GM18502 (cell line): ENCODE results near the gene PODXL2.
A peak's percentile ranks its signal among the peaks of the same experiment; 100 is the strongest.

Source experiments
- ATAC-seq: cut with Tn5 transposase; IDR thresholded peaks from one replicate; pipeline ENCODE4 v1.9.1; 2021; ENCODE audit warnings: mild to moderate bottlenecking; ENCODE audit not compliant: unreplicated experiment, poor library complexity

Gene PODXL2

DNA sequence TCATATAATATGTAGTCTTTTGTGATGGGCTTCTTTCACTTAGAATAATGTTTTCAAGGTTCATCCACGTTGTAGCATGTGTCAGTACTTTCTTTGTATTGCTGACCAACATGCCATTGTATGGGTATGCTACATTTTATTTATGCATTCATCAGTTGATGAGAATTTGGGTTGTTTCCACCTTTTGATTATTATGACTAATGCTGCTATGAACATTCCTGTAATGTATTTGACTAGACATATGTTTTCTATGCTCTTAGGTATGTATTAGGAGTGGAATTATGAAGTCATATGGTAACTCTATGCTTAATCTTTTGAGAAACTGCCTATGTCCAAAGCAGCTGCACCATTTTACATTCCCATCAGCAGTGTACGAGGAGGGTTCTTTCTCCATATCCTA lies 3.2 kb upstream of the PODXL2 start:
- ATAC-seq: no peak

DNA sequence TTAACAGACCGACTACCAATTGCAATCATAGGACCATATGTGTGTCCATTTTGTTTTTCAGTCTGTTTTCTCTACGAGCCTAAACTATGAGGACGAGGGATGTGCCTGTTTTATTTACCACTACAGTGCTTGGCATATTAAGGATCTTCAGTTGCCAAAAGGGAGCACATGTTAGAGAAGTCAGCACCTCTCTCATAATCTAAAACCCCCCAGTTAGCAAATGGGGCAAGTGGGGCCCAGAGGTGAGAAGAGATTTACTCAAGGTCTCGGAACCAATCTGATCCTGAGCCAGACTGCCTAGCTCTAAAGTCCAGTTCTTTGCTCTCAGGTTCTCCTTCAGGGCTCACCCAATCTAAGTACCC lies 578 bp upstream of the PODXL2 start:
- ATAC-seq: no peak

DNA sequence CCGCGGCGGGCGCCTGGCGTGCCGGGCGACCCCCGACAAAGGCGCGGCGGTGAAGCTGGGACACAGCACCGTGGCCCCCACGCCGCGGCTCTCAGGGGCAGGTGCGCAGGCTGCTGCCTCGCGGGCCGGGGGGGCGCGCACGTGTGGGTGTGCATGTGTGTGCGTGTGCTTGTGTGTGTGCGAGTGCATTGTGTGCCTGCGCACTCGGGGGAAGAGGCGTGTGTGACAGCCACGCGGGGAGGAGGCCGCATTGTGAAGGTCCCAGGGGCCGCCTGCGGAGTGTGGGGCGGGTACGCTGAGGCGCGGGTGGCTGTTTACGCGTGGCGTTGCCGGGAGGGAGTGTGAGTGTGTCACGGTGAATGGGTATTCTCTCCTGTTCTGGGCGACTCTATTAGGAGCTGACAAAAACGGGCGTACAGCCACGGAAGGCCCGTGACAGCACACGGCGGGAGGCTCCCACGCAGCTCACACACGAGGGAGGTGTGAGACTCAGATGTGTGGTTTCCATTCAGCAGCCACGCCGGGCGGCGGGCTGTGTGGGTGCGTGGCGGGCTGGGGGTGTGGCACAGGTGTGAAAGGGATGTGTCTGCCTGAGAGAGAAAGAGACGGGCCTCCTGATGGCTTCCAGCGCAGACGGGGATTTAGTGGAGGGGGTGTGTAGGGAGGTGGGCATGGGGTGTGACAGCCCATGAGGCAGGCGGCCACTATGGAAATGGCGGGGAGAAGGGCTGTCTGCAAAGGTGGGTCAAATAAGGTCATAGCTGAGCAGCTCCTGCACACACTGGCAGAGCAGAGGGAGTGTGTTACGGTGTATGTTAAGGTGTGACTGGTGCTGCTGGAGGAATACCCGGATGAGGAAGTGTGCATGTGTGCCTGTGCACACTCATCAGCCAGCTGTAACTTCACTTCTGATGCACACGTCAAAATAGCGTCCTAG lies 750 bp downstream of the PODXL2 start:
- ATAC-seq: peak; percentile 20

DNA sequence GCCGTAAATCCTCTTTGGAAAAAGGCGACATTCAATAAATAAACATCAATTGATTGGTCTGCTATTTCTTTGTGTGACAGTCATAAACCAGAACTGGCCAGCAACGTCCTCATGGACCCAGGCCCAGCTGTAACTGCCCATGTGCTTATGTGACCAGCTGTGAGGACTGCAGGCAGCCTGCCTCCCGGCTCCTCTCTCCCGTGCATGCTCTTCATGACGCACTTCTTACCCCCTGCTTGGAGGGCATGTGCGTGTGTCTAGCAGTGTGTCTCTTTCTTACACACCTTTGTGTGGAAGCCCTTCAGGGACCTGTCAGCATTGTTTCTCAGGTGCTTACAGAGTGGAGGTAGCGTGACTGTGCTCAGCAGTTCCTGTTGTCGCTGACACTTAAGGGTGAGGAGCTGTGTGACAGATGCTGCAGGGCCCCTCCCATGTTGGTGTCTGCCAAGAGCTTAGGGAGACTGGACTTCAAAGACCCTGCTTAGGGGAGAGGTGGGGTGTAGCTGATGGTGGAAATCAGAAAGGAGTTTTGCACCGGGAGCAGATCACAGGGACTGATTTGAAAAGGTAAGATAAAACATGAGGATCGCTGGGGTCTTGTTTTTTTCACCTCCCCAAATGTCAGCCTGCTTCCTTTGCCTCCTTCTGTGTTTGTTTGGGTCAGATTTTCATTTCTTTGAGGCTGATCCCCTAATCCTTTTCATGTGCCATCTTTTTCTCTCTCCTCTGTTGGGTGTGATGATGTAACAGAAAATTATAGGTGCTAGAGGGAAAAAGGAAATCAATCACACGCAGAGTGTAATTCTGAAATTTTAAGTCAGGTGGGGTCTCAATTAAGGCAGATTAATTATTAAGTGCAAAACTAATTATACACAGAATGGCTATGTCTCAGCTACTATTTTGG lies 2.1 kb downstream of the PODXL2 start:
- no peak for ATAC-seq

DNA sequence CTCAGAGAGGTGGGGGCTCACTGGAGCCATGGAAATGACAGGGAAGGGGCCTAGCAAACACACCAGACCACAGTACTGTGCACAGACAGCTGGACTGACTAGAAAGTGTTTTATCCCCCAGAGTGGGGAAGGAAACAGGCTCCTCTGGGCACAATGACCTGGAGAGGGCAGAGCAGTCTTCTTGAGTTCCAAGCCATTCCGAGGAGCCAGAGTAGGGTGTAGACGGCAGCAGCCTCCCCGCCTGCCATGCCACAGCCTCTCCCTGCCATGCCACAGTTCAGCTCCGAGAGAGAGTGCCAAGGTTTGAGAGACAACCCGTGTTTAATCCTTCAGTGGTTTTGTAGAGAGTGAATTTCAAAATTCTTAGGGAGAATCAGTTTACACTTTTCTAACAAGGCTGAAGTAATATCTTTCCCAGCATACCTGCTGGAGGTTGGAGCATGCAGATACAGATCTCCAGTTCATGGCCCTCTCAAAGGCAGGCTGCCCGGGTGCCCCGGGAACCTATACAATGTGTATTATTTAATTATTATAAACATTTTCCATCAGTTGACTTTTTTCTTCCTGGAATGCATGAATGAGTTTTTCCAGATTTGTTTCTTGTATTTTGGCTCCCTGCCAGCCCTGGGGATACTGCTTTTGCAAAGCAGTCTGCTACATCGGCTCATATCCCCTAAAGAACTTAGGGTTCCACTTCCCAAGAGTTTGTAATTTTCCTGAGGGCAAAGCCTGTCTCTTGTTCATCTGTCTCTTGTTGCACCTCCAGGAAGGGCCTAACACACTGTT lies 3.2 kb downstream of the PODXL2 start:
- ATAC-seq: no peak

DNA sequence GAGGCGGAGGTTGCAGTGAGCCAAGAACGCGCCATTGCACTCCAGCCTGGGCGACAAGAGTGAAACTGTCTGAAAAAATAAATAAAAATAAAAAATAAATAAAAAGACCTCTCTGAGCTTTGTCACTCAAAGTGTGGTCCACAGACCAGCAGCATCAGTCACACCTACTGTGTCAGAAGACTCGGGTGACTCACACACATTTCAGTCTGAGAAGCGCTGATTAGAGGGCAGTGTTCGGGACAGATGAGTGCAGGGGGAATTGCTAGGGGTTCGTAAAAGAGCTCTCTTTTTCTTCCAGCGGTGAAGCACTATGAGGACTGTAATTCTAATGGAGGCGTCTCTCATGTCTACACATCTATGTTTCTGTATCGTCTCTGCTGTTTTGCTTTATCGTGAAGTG lies 5.7 kb downstream of the PODXL2 start:
- ATAC-seq: no peak

DNA sequence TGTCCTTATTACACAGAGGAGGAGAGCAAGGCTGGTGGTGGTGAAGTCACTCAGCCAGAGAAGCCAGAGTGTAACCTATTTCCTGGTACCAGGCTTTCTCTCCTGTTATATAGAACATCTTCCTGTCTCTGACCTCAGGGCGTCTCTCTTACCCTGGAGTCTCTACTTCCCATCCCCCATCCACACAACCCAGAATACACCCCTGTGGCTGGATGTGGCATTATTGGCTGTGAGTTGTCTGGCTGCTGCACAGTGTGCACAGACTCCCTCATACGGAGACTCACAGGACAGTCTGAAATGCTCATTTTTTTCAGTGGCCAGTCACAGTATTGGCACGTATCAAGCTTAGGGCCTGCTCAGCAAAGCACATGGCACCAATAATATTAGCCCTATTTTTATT lies 8.6 kb downstream of the PODXL2 start:
- no peak for ATAC-seq

DNA sequence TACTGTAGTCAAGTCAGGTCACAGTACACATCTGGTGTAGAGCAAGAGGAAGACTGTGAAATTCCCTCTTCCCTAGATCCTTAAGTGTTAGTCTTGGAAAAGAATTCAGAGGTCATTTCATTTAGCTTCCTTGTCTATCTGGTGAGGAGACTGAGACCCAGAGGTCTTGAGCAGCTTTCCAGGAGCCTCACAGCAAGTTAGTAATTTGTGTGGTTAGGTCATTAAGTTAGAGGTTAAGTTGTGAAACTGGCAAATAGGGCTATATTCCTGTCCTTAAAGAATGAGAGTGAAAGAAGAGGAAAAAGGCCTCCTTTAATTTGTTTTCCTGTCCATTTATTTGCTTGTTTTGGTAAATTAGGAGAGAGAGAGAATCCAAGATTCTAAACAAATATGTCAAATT lies 9.0 kb downstream of the PODXL2 start:
- ATAC-seq: no peak

DNA sequence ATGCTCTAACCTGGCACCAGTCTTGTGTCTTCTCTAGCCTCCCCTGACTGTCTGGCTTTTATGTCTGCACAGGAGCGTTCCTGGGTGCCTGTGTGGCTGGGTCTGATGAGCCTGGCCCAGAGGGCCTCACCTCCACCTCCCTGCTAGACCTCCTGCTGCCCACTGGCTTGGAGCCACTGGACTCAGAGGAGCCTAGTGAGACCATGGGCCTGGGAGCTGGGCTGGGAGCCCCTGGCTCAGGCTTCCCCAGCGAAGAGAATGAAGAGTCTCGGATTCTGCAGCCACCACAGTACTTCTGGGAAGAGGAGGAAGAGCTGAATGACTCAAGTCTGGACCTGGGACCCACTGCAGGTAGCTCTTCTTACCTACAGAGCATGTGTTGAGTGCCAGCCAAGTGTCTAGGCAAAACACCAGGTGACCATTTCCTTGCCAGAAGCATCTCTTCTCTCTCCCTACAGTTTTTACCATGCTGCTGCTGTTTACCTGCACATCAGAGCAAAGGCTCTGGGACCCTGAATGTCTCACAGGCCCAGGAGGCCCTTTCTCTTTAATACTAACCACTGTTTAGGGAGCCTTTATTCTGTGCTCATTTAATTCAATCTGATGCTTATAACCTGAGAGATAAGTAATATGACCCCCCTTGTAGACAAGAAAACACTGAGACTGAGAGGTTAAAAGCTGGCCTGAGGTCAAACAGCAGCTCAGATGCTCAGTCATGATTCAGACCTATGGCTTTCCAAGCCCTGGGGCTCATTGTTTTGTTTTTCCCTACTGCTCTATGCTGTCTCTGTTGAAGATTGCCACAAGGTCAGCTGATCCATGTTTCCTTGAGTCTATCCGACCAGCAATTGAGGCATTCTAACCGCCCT lies 10.4 kb downstream of the PODXL2 start:
- no peak for ATAC-seq

DNA sequence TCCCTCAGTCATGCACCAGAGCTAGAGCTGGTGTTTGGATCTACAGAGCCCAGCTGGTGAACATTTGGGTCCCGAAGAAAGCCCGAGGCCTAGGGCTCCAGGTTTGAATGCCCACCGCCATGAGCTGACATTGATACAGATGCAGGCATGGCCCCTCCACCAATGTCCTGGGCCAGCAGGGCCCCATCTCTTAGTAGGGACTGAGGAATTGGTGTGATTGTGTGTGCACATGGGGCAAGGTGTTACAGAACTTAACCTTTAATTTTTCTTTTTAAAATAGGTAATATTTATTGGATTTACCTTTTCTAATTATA lies 11.0 kb downstream of the PODXL2 start:
- ATAC-seq: no peak

DNA sequence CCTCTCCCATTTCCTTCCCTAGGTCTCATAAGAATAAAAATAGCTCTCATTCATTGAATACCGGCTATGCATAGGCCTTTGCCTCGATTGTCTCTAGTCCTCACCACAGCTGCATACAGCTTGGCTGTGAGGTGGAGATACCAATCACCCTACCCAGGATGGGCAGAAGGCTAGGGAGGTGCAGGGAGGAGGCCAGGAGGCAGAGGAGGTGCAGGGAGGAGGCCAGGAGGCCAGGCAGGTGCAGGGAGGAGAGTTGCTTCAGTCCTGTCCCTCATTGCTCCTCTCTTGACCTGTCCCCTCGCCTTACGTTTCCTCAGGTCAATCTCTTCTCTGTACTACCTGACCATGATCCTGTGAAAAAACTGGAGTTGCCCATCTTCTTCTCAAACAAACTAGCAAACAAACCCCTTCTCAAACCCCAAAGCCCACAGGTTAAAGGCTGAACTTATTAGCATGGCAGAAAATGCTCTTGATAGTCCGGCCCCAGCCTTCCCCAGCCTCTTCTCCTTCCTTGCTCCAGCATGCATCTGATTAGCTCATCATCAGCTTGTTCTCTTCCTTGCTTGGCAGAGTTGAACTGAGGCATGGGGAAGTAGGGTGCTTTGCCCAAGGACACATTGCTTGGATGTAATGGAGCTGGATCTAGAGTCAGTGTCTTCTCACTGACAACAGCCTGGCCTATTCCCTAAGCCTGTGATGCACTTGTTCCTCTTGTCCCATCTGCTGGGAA lies 15.8 kb downstream of the PODXL2 start:
- ATAC-seq: no peak

DNA sequence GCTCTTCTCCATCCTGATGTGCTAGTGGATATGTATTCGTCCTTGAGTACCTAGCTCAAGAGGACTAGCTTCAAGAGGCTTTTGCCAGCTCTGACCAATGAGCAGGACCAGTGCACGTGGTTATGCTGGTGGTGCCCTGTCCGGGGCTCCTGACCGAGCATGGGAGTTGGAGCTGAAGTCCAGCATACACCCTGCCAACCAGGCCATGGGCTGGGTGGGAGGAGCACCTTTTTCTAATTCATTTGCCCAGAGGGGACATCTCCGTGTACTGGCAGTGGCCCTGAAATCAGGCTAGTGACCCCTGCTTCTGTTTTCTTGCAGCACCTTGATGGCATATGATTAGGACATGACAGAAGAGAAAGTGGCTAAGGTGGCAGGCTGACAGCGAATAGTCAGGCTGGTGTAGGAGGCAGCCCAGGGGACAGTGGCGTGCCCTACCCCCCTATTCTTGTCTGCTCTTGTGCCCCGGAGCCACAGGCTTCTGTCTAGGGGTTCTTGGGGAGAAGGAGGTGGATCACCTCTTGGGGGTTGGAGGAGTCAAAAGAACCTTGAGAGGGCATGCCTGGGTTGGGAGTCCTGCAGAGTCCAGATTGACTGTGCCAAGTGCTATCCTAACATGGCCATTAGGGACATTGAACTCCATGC lies 16.5 kb downstream of the PODXL2 start:
- no peak for ATAC-seq

DNA sequence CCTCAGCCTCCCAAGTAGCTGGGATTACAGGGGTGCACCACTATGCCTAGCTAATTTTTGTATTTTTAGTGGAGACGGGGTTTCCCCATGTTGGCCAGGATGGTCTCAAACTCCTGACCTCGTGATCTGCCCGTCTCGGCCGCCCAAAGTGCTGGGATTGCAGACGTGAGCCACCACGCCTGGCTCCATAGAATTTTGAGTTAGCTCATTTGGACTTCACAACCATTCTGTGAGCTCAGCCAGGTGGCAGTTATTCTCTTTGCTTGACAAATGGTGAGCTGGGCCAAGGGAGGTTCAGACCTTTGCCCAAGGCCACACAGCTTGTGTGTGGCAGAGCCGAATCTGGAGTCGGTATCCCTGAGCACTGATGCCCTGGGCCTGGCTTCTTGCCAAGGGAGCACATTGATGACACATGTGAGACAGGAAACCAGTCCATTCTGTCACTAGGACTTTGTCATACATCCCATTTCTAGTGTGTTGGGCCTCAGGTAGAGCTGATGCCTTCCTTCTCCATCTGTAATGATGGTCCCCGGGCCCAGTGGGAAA lies 17.6 kb downstream of the PODXL2 start:
- ATAC-seq: no peak

DNA sequence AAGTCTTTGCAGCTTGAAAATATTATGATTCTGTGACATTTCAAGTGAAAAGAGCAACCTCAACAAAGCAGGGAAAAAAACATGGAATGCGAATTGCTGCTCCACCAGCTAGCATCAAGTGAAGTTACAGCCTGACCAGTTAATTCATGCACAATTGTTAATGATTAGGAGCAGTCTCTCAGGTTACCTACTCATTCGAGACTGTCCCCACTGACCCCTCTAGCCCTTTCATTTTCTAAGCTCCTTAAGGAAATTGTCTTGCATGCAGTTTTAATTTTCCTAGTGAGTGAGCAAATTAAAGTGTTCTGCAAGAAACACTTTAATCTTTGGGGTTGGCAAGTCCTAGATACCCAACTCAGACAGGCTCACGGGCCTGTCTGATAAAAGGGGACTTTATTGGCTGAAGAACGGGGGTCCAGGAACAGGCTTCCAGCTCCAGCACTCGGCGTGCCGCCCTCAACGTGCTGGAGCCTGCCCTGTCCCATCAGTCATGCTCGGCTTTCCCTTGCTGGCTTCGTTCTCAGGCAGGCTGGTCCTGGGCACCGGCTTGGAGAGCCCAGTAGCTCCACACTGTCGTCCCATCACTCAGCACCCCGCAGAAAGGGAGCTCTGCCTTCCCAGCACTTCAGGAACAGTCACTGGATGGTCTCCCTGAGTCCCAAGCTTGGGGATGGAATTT lies 18.3 kb downstream of the PODXL2 start:
- no peak for ATAC-seq

DNA sequence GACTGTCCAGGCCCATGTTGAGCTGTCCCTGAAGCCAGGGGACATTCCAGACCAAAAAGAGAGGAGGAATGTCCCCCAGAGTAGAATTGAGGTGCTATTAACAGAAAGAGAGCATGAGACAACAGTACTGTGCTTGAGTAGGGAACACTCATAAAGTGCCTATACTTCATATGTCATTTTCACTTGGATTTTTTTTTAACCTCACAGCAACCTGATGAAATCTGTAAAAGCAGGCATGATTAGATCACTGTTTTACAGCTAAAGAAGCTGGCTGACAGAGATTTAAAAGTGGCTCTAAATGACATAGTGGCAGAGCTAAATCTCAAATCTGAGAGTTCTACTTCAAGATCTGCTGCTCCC lies 18.8 kb downstream of the PODXL2 start:
- ATAC-seq: no peak

DNA sequence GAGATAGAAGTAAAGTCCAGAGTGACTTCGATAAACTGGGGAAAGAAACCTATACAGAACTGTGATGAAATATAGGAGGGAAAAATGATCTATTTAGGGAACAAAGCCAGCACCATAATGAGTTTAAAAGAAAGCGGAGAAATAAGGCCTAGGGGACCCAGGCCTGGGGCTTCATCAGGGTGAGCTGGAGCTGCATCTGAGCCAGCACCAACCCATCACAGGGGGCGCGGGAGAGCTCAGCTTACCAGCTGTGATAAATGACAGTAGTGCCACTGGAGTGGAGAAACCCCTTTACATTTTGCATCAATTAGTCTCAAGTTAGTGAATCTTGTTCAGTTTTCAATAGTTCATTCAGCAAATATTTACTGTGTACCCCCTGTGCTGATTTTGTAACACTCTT lies 21.3 kb downstream of the PODXL2 start:
- ATAC-seq: no peak

DNA sequence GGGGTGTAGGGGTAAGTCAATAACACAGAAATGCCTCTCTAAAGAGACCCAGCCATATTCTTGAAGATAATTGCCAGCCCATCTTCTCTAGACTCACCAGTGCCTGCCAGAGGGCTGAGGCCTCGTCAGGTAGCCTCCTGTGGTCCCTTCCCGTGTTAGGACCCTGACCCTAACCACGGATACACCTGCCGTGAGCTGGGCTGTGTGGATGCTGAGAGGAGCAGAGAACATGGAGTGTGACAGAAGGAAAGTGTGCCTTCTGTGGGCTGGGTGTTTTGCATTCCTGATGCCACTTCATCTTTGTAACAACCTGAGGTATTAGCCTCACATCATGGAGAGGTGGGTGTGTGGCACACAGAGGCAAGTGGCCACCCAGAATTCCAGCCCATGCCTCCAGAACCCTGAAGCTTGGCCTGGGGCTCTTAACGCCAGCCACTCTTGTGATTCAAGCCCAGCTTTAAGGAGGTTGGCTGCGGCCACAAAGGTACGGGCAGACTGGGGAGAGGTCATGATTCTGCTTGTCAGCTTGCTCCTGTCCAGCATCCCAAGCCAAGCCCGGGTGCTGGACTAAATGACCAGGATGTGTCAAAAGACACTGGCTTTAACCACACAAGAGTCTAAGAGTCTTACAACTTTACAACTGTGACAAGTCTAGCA lies 22.7 kb downstream of the PODXL2 start:
- ATAC-seq: no peak
